K562 (cell line): Measurements from ENCODE around the gene TGOLN2. TPM values are rescaled to one million over a fixed set of nuclear protein-coding genes. Genes with fewer than 3 reads are reported as not detected.
"Not testable (repeated sequence)": the region's sequence is repeated elsewhere in the genome, so short reads cannot be mapped to it uniquely, and the experiment has no call there.

Experiments
- ATAC-seq: fragments of 200-7000 bp; cut with Tn5 transposase; 3 replicates; pipeline ENCODE4 v1.9.1; 2020; ENCODE audit warnings: moderate library complexity
- BruUV-seq: library from RNA; stranded (reverse); fragments of 400-500 nt; replicated peaks from 2 replicates; lab custom pipeline; 2021; lab: Mats Ljungman, UMichigan
- CTCF ChIA-PET: fragments of 300-600 bp; formaldehyde crosslinking; extraction: SDS; loops from one replicate; lab custom pipeline; 2021; ENCODE audit warnings: low intra/inter-chr PET ratio; lab: Yijun Ruan, JAX
- POLR2A ChIA-PET: fragments of 300-600, 350-650 bp; sonication (Branson Sonifier 250); formaldehyde crosslinking; extraction: SDS; loops from one replicate; lab custom pipeline; 2021; ENCODE audit warnings: antibody characterized with exemption, inconsistent platforms; lab: Yijun Ruan, JAX
- DNase-seq, 4 experiments: peaks; one replicate each; pipeline versions ENCODE4 v3.0.0 to v3.0.0-alpha.2; 2011 to 2018; ENCODE audit warnings: low spot score in 3 of 4, mixed read lengths in 3 of 4; ENCODE audit errors: extremely low read depth in 1 of 4
- FAIRE-seq: peaks from 2 replicates; lab custom pipeline; 2011; peaks lifted over from hg19 to GRCh38; lab: Jason Lieb, UNC
- H2AFZ ChIP-seq: 2 replicates; pipeline ENCODE4 v1.6.0; 2011; ENCODE audit warnings: low read depth, low read length, control low read depth, inconsistent platforms
- H3K27ac ChIP-seq: fragments of 200-600 bp; 3 replicates; pipeline ENCODE4 v1.8.0; 2011; ENCODE audit warnings: low read depth, mild to moderate bottlenecking, control low read depth, inconsistent platforms, low read length, moderate library complexity, mixed read lengths; ENCODE audit errors: extremely low read depth
- H3K27me3 ChIP-seq, 2 experiments: fragments of 300-600 bp in 1 of 2; 2 replicates in 1 of 2; 3 replicates in 1 of 2; pipeline versions ENCODE4 v1.6.0 to v1.8.0; 2011; ENCODE audit warnings: inconsistent platforms in 2 of 2, low read length in 2 of 2, mild to moderate bottlenecking in 1 of 2, mixed read lengths in 1 of 2, moderate library complexity in 1 of 2; ENCODE audit not compliant: control insufficient read depth in 2 of 2, insufficient read depth in 2 of 2
- H3K36me3 ChIP-seq: fragments of 300-600 bp; 3 replicates; pipeline ENCODE4 v1.8.0; 2011; ENCODE audit warnings: mild to moderate bottlenecking, low read length, inconsistent platforms; ENCODE audit not compliant: control insufficient read depth, insufficient read depth
- H3K4me1 ChIP-seq, 2 experiments: fragments of 200-600 bp in 1 of 2; replicated peaks in 1 of 2; 2 replicates in 1 of 2; 3 replicates in 1 of 2; pipeline versions ENCODE4 v1.5.1 to v1.8.0; 2011; ENCODE audit warnings: inconsistent platforms in 2 of 2, low read length in 2 of 2, mild to moderate bottlenecking in 1 of 2, mixed read lengths in 1 of 2, moderate library complexity in 1 of 2; ENCODE audit not compliant: control insufficient read depth in 2 of 2, insufficient read depth in 2 of 2
- H3K4me2 ChIP-seq: 2 replicates; pipeline ENCODE4 v1.6.1; 2011; ENCODE audit warnings: low read length, control low read depth, inconsistent platforms, mixed read lengths; ENCODE audit not compliant: insufficient read depth
- H3K4me3 ChIP-seq: fragments of 200-600 bp; sonication (generic), shearing (Covaris generic); 2 replicates; pipeline ENCODE4 v1.5.1; 2016; ENCODE audit warnings: control low read depth, inconsistent platforms
- H3K79me2 ChIP-seq: fragments of 200-600 bp; 3 replicates; pipeline ENCODE4 v1.8.0; 2011; ENCODE audit warnings: low read length, inconsistent platforms; ENCODE audit not compliant: control insufficient read depth, insufficient read depth
- H3K9ac ChIP-seq, 2 experiments: 2 replicates each; pipeline versions ENCODE4 v1.6.0 to v1.6.1; 2011; ENCODE audit warnings: low read depth in 2 of 2, low read length in 2 of 2, control low read depth in 1 of 2, inconsistent platforms in 1 of 2, mild to moderate bottlenecking in 1 of 2, mixed read lengths in 1 of 2; ENCODE audit not compliant: insufficient read depth in 1 of 2
- H3K9me1 ChIP-seq: one replicate; pipeline ENCODE4 v1.6.0; 2011; ENCODE audit warnings: inconsistent platforms, mild to moderate bottlenecking, low read length, moderate library complexity; ENCODE audit not compliant: control insufficient read depth, insufficient read depth
- H3K9me3 ChIP-seq: replicated peaks from 2 replicates; pipeline ENCODE4 v1.5.1; 2011; ENCODE audit warnings: low read depth, low read length, inconsistent platforms; ENCODE audit not compliant: control insufficient read depth, insufficient read depth
- H4K20me1 ChIP-seq: replicated peaks from 2 replicates; pipeline ENCODE4 v1.6.1; 2011; ENCODE audit warnings: low read length, inconsistent platforms, mixed read lengths; ENCODE audit not compliant: control insufficient read depth, insufficient read depth
- WGBS: fragments of 100-300 bp; shearing (Covaris generic); methylation state at CpG from one replicate; pipeline ENCODE4 v1.1.6; 2016; ENCODE audit warnings: low coverage, mixed read lengths; ENCODE audit not compliant: insufficient coverage; ENCODE audit errors: missing lambda C conversion rate; 5-methylcytosine and 5-hydroxymethylcytosine counted together
- in situ Hi-C: fragments of 300-500 bp; cut with MboI; formaldehyde crosslinking; loops from 4 replicates; pipeline ENCODE4 v1.15.0; 2018; ENCODE audit warnings: inconsistent platforms, mixed read lengths
- intact Hi-C: fragments of 100-400 bp; cut with micrococcal nuclease; formaldehyde crosslinking; loops from 2 replicates; pipeline ENCODE4 v1.14.2; 2022
- polyA plus RNA-seq, 8 experiments: library from polyadenylated mRNA; depleted of rRNA in 4 of 8; stranded (reverse) in 5 of 8; unstranded in 3 of 8; fragments of >200 nt; fragmentation: Nextera tagmentation in 2 of 8; fragmentation: Illumina TruSeq in 1 of 8; extraction: Ambion mirVana in 2 of 8; extraction: Trizol in 1 of 8; gene quantifications; 2 replicates each; pipeline versions ENCODE4 v1.2.1 to v1.2.3, GENCODE V29; 2011 to 2014; ENCODE audit warnings: inconsistent platforms in 1 of 8, missing spikeins in 1 of 8
- total RNA-seq, 7 experiments: library from RNA; depleted of rRNA in 6 of 7; stranded (reverse); fragments of >200 nt in 6 of 7; fragmentation: Illumina TruSeq in 2 of 7; extraction: Trizol in 2 of 7; gene quantifications; 2 replicates each; pipeline versions ENCODE4 v1.2.1 to v1.2.3, GENCODE V29; 2011 to 2021; ENCODE audit warnings: low replicate concordance in 1 of 7
- TF ChIP-seq, protein P1 (sequence below): sonication (generic); formaldehyde crosslinking; IDR thresholded peaks from 2 replicates; pipeline ENCODE4 v1.8.0; 2022; ENCODE audit warnings: mild to moderate bottlenecking, missing genetic modification reagents, borderline replicate concordance

TGOLN2 gene
- total and polyA plus RNA-seq, 9 of the 15 experiments (the other 6 are each of a cell fraction or from before 2014, with no cell fraction given) = 13.0 to 66.5 (median 35.9) TPM

GRCh38 chr2:85367180-85367579, 39.4 kb upstream of the TGOLN2 start (continued):
- TF ChIP-seq, protein P1, sequence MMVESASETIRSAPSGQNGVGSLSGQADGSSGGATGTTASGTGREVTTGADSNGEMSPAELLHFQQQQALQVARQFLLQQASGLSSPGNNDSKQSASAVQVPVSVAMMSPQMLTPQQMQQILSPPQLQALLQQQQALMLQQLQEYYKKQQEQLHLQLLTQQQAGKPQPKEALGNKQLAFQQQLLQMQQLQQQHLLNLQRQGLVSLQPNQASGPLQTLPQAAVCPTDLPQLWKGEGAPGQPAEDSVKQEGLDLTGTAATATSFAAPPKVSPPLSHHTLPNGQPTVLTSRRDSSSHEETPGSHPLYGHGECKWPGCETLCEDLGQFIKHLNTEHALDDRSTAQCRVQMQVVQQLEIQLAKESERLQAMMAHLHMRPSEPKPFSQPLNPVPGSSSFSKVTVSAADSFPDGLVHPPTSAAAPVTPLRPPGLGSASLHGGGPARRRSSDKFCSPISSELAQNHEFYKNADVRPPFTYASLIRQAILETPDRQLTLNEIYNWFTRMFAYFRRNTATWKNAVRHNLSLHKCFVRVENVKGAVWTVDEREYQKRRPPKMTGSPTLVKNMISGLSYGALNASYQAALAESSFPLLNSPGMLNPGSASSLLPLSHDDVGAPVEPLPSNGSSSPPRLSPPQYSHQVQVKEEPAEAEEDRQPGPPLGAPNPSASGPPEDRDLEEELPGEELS = no peak

- ATAC-seq, FAIRE-seq, POLR2A ChIA-PET, H3K9me3 ChIP-seq, H3K9me1 ChIP-seq, H4K20me1 ChIP-seq, CTCF ChIA-PET, DNase-seq, H3K27ac ChIP-seq, H3K79me2 ChIP-seq, intact Hi-C loops, H3K4me3 ChIP-seq, H3K4me2 ChIP-seq, BruUV-seq, H2AFZ ChIP-seq, H3K27me3 ChIP-seq, H3K9ac ChIP-seq, in situ Hi-C loops, H3K4me1 ChIP-seq: not testable (repeated sequence)
- H3K36me3 ChIP-seq = peaks cover 18% of the 10 kb centered on the region; the same call in 2 of the 3 replicates
- WGBS = 75% methylated on average over 5 of the region's 5 CpGs
Observed at GRCh38 chr2:85362653-85363387, 35.0 kb upstream of the TGOLN2 start.
